ENCODE measurements around the gene POMT2. TPM values are rescaled to one million over a fixed set of nuclear protein-coding genes. Genes with fewer than 3 reads are reported as not detected.

The POMT2 gene, protein sequence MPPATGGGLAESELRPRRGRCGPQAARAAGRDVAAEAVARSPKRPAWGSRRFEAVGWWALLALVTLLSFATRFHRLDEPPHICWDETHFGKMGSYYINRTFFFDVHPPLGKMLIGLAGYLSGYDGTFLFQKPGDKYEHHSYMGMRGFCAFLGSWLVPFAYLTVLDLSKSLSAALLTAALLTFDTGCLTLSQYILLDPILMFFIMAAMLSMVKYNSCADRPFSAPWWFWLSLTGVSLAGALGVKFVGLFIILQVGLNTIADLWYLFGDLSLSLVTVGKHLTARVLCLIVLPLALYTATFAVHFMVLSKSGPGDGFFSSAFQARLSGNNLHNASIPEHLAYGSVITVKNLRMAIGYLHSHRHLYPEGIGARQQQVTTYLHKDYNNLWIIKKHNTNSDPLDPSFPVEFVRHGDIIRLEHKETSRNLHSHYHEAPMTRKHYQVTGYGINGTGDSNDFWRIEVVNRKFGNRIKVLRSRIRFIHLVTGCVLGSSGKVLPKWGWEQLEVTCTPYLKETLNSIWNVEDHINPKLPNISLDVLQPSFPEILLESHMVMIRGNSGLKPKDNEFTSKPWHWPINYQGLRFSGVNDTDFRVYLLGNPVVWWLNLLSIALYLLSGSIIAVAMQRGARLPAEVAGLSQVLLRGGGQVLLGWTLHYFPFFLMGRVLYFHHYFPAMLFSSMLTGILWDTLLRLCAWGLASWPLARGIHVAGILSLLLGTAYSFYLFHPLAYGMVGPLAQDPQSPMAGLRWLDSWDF
- total RNA-seq = 14.9 and 20.8 TPM in 2 replicates

DNA sequence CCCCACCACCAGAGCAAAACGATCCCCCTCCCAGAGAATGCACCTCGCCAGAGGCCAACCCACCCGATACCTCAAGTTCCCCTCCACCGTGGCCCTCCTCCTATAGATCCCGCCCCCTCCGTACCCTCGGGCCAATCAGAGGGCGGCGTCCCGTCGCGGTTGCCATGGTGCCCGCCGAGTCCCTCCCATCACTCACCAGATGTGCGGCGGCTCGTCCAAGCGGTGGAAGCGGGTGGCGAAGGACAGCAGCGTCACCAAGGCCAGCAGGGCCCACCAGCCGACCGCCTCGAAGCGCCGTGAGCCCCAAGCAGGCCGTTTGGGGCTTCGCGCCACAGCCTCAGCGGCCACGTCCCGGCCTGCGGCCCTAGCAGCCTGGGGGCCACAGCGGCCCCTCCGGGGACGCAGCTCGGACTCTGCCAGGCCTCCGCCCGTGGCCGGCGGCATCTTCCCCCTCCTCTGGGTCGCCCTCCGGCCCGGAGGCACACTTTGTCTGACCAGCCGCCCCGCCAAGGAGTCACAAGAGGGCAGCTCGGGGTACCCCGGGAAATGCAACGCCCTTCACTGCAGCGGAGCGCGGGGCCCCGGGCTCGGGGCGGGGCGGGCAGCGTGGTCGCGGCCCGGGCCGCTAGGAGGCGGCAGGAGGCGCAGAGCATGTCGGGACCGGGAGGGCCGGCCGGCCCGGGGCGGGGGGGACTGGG is at the start of gene POMT2:
Gene POMT2 (minus strand): TSS at position 646 of the 698 bp plus-strand sequence. CDS start 202 bp downstream, at position 444.

DNA sequence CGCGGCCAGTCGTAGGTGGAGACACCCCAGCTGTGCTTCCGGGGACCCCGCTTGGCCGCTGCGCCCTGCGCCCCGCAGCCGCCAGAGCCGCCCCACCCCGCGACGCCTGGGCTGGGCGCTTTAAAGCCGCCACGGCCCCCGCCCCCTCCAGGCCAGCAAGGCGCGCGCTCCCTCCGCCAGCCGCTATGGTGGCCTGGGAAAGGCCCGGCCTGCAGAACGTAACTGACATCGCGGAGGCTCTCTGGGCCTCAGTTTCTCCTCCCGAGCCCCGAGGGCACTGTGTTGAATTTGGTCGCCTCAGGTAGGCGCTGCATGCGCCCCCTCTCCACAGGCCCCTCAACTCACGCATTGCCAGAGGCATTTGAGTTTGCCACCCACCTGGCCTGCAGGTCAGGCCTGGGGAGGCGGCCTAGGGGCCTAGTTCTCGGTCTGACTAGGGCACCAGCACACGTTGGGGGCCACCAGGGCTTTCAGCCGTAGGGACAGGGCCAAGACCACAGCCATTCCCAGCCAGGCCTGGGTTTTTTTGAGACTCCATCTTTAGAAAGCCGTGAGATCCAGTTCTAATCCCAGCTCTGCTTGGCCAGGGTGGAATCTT is 49.5 kb downstream of the POMT2 start, which contains the start of gene NGB:
Gene NGB (minus strand): TSS at position 94 of the 598 bp plus-strand sequence. CDS start 269 bp downstream, outside the sequence.

Other genes with a start within 250 kb of the POMT2 start
- gene CIPC, start 222.6 kb downstream of the POMT2 start, total RNA-seq = 8.6 and 13.6 TPM in 2 replicates
- gene ZDHHC22, start 179.1 kb downstream of the POMT2 start, total RNA-seq = not detected in 2 replicates
- not detected in 2 replicates for gene TMEM63C, start 139.1 kb downstream of the POMT2 start, total RNA-seq
- not detected in 2 replicates for gene NGB, start 49.7 kb downstream of the POMT2 start, total RNA-seq
- 39.7 and 39.8 TPM in 2 replicates for gene GSTZ1, start 153 bp upstream of the POMT2 start, total RNA-seq
- 3.2 and 3.7 TPM in 2 replicates for gene TMED8, start 56.2 kb upstream of the POMT2 start, total RNA-seq
- gene SAMD15, start 56.5 kb upstream of the POMT2 start, total RNA-seq = 1.7 and 2.1 TPM in 2 replicates
- gene NOXRED1, start 102.6 kb upstream of the POMT2 start, total RNA-seq = not detected in 2 replicates
- 20.8 and 41.3 TPM in 2 replicates for gene VIPAS39, start 136.7 kb upstream of the POMT2 start, total RNA-seq
- 144 and 161 TPM in 2 replicates for gene AHSA1, start 137.2 kb upstream of the POMT2 start, total RNA-seq
- gene ISM2, start 177.9 kb upstream of the POMT2 start, total RNA-seq = not detected in 2 replicates